HG03571 (cell line): Measurements from ENCODE around the gene PTP4A2.
A peak's percentile ranks its signal among the peaks of the same experiment; 100 is the strongest.

Experiments used
- ATAC-seq: cut with Tn5 transposase; IDR thresholded peaks from one replicate; pipeline ENCODE4 v1.9.1; 2021; ENCODE audit not compliant: unreplicated experiment

Gene PTP4A2

GRCh38 chr1:31938184-31938975, at the start of gene PTP4A2:
TSS of gene PTP4A2 (minus strand) at chr1:31938368. CDS start at chr1:31919065, 19,303 bp downstream.
- ATAC-seq, result peak; percentile 72

GRCh38 chr1:31987135-31987619, 49.0 kb upstream of the PTP4A2 start:
- no peak for ATAC-seq

DNA sequence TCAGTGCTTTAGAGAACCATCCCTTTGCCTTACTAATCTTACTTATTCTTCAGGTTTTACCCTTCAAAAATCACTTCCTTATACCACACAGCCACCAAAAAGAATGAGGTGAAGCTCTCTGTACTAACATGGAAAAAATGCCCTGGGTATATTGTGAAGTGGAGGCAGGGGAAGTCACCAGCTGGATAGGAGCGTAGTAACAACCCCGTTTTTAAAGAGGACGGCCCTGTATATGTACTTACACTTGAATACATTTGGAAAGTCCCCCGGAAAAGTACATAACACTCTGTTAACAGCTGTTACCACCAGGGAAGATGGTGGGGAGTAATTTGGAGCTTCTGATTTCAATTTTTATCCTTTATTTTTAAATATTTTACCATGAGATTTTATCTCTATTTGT, 47.3 kb upstream of the PTP4A2 start:
- ATAC-seq, result no peak

DNA sequence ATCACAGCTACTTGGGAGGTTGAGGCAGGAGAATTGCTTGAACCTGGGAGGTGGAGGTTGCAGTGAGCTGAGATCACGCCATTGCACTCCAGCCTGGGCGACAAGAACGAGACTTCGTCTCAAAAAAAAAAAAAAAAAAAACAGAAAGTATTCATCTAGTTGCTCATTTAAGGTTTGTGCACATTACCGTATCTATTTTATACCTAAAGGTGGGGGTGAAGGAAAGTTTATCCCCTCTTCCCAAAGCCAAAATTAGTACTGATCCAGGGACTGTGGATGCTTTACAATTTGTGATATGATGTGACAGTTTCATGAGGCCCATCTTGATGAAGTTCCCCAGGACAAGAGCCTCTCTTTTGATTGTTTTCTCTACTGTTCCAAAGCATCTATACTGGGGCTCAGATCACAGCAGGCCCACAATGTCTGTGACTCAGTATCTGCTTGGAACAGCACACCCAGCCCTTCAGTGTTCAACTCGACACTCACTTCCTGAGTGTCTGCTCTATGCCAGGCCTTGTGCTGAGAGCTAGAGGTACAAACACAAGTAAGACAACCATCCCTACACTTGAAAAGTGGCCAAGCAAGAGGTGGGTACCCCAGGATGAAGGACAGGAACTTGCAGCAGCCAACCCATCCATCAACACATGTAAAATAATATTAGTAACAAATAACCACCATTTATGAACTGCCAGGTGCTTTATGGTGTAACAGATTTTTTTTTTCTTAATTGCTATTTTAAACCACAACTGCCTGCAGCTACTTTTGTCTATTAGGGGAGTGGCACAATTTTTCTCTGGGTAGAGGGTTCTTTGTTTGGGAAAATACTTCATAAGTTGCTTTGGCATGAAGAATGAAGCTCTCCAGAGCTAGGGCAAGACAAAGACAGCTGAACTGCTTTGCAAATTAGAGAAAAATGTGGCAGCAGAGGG, 46.5 kb upstream of the PTP4A2 start:
- ATAC-seq, result no peak

GRCh38 chr1:31981972-31982371, 43.8 kb upstream of the PTP4A2 start:
- no peak for ATAC-seq

DNA sequence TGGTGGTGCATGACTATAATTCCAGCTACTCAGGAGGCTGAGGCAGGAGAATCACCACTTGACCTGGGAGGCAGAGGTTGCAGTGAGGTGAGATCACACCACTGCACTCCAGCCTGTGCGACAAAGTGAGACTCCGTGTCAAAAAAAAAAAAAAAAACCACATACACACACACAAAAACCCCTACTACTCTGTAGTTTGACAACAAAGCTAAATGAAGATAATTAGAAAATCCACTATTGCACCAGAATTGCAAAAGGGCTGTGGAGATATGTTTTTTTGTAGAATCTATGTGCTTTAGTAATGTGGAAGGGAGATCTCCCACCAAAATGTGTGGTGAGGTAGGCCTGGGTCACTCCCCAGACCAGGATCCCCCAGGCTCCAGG, 43.3 kb upstream of the PTP4A2 start:
- no peak for ATAC-seq

DNA sequence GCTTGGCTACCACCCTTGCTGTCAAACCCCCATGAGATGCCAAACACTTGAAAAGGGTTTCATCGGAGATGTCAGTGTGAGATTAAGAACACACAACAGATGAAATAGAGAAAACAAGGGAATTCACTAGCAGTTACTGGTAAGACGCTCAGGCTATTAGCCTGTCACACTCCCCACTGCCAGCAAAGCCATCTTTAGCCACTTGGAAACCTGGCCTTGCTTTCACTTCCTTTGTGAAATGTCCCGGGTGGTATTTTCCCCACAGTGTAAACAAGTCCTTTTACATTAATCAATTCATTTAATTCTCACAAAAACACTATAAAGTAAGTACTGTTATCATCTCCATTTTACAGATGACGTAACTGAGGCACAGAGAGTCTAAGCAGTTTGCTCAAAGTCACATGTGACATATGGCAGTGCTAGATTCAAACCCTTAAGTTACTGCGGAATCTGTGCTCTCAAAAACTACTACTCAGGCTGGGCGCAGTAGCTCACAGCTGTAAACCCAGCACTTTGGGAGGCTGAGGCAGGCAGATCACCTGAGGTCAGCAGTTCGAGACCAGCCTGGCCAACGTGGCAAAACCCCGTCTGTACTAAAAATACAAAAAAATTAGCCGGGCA, 42.8 kb upstream of the PTP4A2 start:
- ATAC-seq, result no peak

DNA sequence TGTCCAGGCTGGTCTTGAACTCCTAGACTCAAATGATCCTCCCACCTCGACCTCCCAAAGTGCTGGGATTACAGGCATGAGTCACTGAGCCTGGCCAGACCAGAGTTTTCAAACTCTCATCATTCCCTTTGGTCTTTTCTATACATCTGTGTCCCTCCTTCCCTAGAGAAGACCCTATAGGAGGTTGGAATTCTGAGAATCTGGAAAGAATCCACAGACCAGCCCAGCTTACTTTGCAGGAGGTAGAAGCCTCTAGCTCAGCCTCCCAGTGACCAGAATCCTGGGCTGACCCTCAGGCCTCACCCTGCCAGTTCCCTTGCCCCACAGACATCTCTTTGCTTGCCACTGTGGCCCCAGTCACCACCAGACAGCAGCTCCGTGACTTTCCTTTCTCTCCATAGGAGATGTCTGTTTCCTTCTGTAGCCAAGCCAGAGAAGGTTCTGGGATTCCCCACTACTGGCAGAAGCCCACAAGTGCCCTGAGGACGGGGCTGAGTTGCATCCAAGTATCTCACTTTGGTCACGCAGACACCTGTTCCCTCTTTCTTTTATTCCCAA, 40.8 kb upstream of the PTP4A2 start:
- ATAC-seq, result no peak

DNA sequence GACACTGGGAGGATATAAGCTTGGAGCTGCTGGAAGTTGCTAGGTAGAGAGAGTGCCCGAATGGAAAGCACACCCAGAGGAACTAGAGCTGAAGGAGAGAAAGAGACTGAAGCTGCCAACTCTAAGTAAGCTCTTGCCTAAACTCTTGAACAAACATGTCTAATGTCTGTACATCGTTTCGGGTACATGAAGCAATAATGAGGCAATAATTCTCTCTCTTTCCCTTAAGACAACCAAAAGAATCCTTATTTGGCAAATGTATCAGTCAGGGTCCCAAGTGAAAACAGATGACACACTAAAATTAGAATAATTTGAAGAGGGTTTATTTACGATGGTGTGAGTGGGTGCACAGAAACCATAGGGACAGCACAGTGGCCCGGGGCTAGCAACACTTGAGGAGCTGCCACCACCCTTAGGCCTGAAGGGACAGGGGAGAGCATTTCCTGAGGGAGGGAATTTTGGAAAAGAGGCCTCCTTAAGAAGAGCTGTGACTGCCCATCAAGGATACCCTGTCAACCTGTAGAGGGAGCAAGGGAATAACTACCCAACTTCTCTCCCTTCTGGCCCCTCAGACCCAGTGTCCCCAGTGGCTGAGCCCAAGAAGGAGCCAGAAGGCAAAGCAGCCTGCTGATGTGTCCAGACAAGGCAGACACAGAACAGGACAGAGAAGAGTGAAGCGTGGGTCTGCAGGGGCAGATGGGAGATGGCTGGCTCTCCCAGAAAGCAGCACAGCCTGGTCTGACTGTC, 39.4 kb upstream of the PTP4A2 start:
- no peak for ATAC-seq

GRCh38 chr1:31976401-31976800, 38.2 kb upstream of the PTP4A2 start:
- ATAC-seq, result no peak

- no peak for ATAC-seq
Observed at GRCh38 chr1:31970873-31971272, 32.7 kb upstream of the PTP4A2 start.

GRCh38 chr1:31961536-31961935, 23.4 kb upstream of the PTP4A2 start:
- no peak for ATAC-seq

DNA sequence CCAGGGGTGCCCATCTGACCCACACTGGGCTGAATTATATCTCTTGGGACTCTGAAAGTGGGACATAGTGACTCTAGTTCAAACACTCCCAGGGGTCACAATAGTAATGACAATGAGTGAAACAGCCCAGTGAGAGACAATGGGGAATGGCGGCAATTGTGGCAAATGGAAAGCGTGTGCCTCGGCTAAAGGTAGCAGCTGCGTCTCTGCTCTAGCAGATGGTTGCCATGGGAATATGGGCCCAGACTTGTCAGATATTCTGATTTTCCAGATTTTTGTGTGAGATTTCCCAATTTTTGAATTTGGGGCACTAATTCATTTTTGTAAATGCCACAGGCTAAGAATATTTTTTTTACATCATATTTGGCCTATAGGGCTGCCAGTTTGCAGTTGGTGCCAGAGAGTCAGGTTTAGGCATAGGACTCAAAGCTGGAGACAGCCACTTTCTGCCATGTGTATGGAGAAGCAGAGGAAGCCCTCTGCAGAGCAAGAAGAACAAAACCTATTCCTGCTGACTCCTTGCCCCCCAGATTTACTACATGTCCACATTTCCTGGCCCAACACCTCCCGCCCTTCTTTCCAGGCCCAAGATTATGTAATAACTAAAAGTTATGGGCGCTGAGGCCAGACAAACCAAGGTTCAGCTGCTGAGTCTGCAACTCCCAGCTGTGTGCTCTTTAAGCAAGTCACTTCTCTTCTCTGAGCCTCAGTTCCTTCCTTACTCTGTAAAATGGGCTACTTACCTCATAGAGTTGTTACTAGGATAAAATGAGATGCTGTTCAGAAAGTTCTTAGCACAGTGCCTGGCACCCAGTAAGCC, 21.6 kb upstream of the PTP4A2 start:
- ATAC-seq, result no peak

DNA sequence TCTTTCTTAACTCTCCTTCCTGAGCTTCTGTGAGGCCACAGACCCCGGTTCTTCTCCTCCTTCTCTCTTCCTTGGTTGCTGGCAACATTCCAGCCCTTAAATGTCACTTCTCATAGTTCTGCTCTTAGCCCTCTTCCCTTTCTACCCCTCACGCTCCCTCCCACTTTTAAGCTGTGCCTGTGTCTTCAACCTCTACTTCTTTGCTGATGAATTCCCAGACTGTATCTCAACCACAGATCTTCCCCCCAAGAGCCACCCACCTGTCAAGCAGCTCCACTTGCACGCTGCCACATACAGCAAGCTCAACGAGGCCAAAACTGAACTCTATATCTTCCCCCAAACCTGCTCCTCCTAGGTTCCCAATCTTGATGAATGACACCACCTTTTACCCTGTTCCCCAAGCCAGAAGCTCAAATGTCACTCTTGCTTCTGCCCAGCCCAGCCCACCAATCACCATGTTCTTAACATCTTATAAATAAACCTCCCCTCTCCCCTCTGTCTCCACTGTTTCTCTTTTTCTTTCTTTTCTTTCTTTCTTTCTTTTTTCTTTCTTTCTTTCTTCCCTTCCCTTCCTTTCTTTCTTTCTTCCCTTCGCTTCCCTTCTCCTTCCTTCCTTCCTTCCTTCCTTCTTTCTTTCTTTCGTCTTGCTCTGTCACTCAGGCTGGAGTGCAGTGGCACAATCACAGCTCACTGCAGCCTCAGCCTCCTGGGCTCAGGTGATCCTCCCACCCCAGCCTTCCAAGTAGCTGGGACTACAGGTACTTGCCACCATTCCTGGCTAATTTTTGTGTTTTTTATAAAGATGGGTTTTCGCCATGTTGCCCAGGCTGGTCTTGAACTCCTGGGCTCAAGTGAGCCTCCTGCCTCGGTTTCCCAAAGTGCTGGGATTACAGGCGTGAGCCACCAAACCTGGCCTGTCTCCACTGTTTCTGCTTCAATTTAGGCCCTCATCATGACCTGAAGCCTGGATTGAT, 19.8 kb upstream of the PTP4A2 start:
- ATAC-seq, result no peak

GRCh38 chr1:31955917-31956736, 18.0 kb upstream of the PTP4A2 start:
- ATAC-seq, result peak; percentile 86

DNA sequence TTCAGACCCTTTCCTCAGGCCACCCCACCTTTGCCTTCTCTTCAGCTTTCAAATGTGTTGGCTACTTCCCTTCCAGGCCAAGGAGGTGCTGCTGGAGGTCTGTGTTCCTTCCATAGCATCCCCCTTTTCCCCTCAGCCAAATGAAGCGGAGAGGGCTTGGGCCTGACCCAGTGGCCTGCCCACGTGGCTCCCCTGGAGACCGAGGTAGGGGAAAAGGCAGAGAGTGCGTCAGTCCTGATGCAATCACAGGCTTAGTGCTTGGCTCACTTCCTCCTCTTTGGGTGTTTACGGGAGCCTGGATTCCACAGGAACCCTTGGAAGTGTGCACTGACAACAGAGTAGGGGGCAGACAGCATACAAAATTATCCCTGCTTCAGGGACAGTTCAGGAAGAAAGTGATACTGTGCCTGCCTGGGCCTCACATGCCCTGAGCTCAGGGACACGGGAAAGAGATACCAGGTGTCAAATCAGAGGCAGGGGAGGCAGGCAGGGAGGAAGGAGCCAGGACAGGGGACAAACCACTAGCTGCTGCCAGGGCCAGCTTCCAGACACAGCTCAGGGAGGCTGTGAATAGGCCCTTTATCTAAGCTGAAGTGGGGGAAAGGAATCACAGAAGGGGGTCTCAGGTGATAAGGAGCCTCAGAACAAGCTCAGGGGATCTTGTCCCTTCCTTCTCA, 16.6 kb upstream of the PTP4A2 start:
- ATAC-seq, result no peak

DNA sequence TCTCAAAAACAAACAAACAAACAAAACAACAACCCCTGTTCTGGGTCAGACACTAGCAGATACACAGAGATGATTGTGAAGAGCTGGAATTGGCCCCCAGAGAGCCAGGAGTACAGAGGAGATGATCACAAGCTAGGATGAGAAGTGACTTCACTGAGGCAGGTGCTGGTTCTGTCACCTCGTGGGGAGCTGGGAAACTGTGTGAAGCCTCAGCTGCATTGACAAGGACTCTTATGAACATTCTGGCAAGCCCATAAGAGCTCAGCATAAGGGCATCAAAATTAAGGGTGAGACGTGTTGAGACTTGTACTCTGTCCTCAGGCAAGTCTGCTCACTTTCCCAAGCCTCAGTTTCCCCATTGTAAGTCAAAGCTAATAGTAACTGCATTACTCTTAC, 14.7 kb upstream of the PTP4A2 start:
- no peak for ATAC-seq
